ENCODE measurements around the gene TMEM219. TPM values are rescaled to one million over a fixed set of nuclear protein-coding genes. Genes with fewer than 3 reads are reported as not detected.

Gene TMEM219
- total and polyA plus RNA-seq, 12 donors: 53.0 to 105 (median 69.3) TPM

DNA sequence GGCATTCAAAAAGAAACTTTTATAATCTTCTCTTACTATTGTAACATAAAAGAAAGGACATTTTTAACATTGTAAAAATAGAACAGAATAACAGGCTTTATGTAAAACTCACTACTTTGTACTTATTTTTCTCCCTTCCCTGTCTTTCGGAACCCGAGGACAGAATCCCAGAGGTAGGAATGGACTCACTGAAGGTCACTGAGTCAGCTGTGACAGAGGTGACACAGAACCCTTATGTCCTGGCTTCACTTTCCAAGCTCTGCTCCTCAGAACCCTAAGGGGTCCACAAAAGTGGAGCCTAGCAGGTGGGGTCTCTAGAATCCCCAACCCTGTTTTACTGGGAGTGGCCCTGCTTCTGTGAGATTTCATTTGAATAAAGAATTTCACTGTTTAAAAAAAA, 39.6 kb upstream of the TMEM219 start:
- intact Hi-C loops (cut with DNase I): loop anchor here in 5 of 10 donors (10.0 kb wide), 3 partner anchors 52 to 82 kb away; partner anchors contain the start of genes HIRIP3 (in 1 of the 5), INO80E (in 1 of the 5) and TAOK2 (in 1 of the 5)
- no peak overlapping the region for H3K4me3 ChIP-seq
- H3K4me1 ChIP-seq: peaks cover 2 to 27% (median 21%) of the 10 kb centered on the region in 9 donors
- peaks cover 0 to 64% (median 29%) of the 10 kb centered on the region in 9 donors for H3K36me3 ChIP-seq
- ATAC-seq (no peak), DNase-seq (no peak)
- no peak overlapping the region for H3K27ac ChIP-seq
- 88 to 91% methylated on average over 2 of the region's 2 CpGs for WGBS, 2 donors
- no peaks in the 10 kb centered on the region for H3K9me3 ChIP-seq
- TF ChIP-seq, protein P1, sequence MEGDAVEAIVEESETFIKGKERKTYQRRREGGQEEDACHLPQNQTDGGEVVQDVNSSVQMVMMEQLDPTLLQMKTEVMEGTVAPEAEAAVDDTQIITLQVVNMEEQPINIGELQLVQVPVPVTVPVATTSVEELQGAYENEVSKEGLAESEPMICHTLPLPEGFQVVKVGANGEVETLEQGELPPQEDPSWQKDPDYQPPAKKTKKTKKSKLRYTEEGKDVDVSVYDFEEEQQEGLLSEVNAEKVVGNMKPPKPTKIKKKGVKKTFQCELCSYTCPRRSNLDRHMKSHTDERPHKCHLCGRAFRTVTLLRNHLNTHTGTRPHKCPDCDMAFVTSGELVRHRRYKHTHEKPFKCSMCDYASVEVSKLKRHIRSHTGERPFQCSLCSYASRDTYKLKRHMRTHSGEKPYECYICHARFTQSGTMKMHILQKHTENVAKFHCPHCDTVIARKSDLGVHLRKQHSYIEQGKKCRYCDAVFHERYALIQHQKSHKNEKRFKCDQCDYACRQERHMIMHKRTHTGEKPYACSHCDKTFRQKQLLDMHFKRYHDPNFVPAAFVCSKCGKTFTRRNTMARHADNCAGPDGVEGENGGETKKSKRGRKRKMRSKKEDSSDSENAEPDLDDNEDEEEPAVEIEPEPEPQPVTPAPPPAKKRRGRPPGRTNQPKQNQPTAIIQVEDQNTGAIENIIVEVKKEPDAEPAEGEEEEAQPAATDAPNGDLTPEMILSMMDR (IDR thresholded peaks at IDR 0.05): no peak
- H3K27me3 ChIP-seq: no peaks in the 10 kb centered on the region

DNA sequence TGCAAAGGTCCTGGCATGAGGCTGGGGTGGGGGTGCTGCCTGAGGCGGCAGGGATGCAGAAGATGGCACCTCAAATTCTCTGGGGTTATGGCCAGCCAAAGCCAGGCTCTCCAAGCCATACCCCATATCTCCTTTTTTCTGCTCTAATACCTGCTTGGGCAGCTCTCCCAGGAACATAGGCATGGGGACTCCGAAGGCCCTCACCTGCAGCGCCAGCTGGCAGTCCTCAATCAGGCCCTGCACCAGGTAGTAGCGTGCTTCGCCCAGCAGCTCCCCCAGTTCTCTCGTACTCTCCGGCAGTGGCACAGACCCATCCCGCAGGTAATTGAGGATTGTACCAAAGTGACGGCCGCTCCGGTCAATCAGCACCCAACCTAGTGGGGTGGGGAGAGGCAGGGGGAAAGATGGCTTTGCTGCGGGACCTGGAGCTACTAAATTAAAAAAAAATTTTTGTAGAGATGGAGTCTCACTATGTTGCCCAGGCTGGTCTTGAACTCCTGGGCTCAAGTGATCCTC, 38.8 kb upstream of the TMEM219 start:
- H3K4me3 ChIP-seq: no peak overlapping the region
- H3K27me3 ChIP-seq: no peaks in the 10 kb centered on the region
- WGBS, 2 donors: 97% methylated on average over 12 of the region's 12 CpGs
- H3K36me3 ChIP-seq: peaks cover 0 to 56% (median 25%) of the 10 kb centered on the region in 9 donors
- ATAC-seq: no peak
- peaks cover 2 to 31% (median 23%) of the 10 kb centered on the region in 9 donors for H3K4me1 ChIP-seq
- no peak for DNase-seq
- no peak overlapping the region for H3K27ac ChIP-seq
- intact Hi-C loops (cut with DNase I): loop anchor here in 5 of 10 donors (10.0 kb wide), 3 partner anchors 52 to 82 kb away; partner anchors contain the start of genes HIRIP3 (in 1 of the 5), INO80E (in 1 of the 5) and TAOK2 (in 1 of the 5)
- H3K9me3 ChIP-seq: no peaks in the 10 kb centered on the region
- TF ChIP-seq, protein P1 (IDR thresholded peaks at IDR 0.05): no peak

DNA sequence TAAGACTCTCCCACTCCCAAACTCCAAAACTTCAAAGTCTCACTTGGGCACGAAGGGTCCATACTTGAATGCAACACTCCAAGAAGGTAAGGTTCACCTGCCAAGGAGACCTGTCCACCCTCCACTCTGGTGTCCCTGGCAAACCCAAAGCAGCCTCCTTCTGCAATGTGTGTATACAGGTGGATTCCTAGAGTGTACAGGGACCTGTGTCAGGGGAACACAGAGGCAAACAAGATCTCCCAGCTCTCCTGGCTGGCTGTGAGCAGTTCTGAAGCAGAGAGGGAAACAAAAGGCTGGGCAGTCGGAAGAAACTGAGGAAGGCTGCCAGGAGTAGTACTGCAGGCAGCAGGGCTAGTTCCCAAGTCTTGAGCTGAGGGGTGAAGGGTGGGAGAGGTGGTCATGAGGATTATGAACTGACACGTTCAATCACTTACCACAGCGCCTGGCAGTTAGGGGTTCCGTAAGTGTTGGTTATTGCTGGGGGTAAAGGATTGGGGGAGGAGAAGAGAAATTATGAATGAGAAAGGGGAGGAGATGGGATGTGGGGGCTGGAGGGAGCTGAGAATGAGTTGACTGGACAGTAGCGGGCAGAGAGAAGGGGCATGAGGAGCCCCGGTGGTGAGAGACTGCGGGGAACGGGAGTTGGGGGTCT, 36.6 kb upstream of the TMEM219 start:
- Histone ChIP-seq H3K4me3 (peak overlapping the region; percentile 83 to 100 (median 94)), H3K27me3 (no peaks in the 10 kb centered on the region), H3K36me3 (peaks cover 0 to 35% (median 19%) of the 10 kb centered on the region in 9 donors), H3K9me3 (no peaks in the 10 kb centered on the region), H3K27ac (peak overlapping the region in 8 of 10 donors; percentile 82 to 92 (median 89)), H3K4me1 (peaks cover 2 to 31% (median 23%) of the 10 kb centered on the region in 9 donors)
- ATAC-seq (peak in 1 of 8 donors; percentile 15), DNase-seq (no peak)
- TF ChIP-seq, protein P1 (IDR thresholded peaks at IDR 0.05): no peak
- intact Hi-C loops (cut with DNase I): loop anchor here in 7 of 10 donors (5.0 to 10.0 kb wide), 6 partner anchors 37 to 82 kb away; partner anchors contain the start of genes TAOK2 (in 2 of the 7), TMEM219 (in 2 of the 7), HIRIP3 (in 1 of the 7) and INO80E (in 1 of the 7)
- 10 to 12% methylated on average over 9 of the region's 9 CpGs for WGBS, 2 donors
